ENCODE data around the gene ARRDC5.
"Not testable (repeated sequence)": the region's sequence is repeated elsewhere in the genome, so short reads cannot be mapped to it uniquely, and the experiment has no call there.

The ARRDC5 gene

GRCh38 chr19:4868286-4868834 lies 34.3 kb downstream of the ARRDC5 start:
- DNase-seq (ENCODE audit: low spot score): no peak

GRCh38 chr19:4867534-4868285 lies 35.0 kb downstream of the ARRDC5 start, which contains the start of gene PLIN3:
Gene PLIN3, minus strand, starts transcription at chr19:4867667. Its CDS starts 6,273 bp downstream, at chr19:4861394.
- DNase-seq (ENCODE audit: low spot score): peak; percentile 100

DNA sequence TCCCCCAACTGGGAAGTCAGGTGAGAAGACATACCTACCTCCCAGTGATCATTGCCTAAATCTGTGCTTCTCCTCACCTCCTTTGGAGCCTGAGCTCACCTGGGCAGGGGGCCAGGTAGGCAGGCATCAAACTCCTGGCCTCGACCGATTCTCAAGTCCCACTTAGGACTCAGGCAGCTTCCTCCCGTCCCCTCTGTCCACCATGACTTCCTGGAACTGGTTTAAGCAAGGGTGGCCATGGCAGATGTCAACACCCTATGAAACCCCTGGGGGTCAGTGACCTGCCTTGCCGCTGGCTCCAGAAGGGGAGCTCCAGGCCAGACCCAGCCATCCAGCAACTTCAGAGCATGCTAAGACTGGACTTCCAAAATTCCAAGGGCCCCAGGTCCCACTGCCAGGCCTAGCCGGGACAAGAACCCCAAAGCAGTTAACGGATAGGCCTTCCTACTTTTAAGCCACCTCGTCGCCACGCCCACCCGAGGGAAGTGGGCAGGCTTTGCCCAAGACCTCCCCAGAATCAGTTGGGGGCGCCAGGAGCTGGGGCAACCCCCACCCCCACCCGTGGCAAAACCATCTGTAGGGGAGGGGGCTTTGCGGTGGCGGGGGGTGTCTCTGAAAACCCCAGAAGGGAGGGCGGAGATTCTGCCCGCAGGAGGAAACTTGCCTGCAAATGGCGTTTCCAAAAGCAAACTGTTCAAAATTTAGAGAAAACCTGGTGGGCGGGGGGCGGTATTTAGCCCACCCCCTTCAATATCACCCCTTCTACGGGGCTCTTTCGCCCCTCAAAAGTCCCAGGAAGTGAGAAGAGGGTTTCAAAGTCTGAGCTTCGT lies 35.9 kb downstream of the ARRDC5 start:
- DNase-seq (ENCODE audit: low spot score): peak; percentile 80

DNA sequence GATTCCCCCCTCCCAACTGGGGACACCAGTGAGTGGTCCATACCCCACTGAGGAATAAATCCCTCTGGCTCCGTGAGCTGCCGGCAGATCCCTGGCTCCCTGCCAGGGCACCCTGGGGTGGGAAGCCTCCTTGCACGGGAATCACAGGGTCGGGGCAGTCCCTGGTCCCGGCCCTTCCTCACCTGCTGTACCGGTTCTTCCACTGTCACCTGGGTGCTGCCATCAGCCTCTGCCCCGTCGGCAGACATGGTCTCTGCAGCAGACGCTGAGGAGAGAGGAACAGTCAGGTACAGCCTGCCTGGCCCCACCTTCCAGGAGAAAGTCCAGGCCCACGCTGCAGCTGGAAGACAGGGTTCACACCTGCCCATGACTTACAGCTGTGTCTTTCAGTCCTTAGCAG lies 41.5 kb downstream of the ARRDC5 start:
- DNase-seq (ENCODE audit: low spot score): peak; percentile 17

DNA sequence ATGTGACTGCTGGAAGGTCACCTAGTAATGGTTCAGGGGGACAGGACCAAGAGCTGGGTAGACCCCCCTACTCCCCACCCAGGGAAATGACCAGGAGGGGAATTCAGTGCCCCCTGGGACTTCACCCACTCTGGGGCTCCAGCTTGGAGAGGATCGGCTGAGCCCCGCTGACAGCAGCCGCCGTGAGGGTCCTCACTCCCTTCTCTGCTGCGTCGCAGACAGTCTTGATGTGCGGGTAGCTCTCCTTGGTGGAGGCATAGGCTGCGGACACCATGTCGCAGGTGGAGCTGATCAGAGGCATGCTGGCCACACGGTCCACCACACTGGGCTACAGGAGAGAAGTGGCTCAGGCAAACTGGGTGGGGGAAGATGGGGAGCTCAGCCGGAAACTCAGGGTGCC lies 43.0 kb downstream of the ARRDC5 start:
- no peak for DNase-seq (ENCODE audit: low spot score)

DNA sequence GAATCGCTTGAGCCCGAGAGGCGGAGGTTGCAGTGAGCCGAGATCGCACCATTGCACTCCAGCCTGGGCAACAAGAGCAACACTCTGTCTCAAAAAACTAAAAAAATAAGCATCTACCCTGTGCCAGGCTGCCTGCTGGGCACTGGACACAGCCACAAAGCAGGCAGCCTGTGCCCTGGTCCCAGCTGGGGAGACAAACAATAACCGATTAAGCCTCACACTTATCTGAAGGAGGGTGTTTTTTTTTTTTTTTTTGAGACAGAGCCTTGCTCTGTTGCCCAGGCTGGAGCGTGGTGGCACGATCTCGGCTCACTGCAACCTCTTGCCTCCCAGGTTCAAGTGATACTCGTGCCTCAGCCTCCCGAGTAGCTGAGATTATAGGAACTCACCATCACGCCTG lies 46.2 kb downstream of the ARRDC5 start:
- DNase-seq (ENCODE audit: low spot score): not testable (repeated sequence)

DNA sequence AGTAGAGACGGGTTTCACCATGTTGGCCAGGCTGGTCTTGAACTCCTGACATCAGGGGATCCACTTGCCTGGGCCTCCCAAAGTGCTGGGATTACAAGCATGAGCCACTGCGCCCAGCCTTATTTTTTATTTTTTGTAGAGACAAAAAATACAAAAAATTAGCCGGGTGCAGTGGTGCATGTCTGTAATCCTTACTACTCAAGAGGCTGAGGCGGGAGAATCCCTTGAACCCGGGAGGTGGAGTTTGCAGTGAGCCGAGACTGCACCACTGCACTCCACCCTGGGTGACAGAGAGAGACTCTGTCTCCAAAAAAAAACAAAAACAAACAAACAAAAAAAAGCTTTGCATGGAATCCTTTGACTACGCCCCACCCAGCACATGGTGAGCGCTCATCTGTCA lies 49.2 kb downstream of the ARRDC5 start:
- DNase-seq (ENCODE audit: low spot score): not testable (repeated sequence)

- no peak for DNase-seq (ENCODE audit: low spot score)
Measured at GRCh38 chr19:4852484-4852883, 50.2 kb downstream of the ARRDC5 start.

DNA sequence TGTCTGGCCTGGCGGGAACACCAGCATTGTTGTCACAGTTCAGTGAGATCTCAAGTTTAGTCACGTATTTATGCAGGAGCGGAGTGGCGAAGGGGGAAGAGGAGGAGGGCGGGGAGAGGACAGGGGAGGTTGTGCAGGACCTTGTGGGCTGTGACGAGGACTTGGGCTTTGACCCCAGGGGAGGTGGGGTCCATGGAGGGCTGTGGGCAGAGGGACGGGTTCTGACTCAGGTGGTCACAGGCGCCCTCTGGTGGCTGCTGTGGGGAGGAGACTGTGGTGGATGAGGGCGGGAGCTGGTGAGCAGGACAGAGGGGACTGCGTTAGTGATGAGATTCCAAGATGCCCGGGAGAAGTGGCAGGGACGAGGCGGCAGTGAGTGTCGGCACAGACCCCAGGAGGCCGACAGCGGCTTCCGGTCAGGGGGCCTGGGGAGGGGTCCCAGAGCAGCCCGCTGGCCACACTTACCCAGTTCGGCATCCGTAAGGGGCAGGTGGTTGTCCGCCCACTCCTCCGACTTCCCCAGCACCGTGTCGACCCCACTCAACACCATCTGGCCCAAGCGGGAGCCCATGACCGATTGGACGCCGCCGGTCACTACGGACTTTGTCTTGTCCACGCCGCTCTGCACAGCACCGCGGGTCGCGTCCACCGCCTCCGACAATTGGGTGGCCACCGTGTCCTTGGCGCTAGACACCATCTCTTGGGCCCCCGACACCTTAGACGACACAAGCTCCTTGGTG lies 51.0 kb downstream of the ARRDC5 start:
- peak; percentile 92 for DNase-seq (ENCODE audit: low spot score)

DNA sequence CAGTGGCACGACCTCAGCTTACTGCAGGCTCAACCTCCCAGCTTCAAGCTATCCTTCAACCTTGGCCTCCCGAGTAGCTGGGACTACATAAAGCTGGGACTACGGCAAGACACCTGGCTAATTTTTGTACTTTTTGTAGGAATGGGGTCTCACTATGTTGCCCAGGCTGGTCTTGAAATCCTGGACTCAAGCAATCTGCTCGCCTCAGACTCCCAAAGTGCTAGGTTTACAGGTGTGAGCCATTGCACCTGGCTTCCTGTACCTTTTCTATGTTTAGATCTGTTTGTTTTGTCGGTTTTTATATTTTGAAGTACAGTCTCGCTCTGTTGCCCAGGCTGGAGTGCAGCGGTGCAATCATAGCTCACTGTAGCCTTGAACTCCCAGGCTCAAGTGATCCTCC lies 53.7 kb downstream of the ARRDC5 start:
- DNase-seq (ENCODE audit: low spot score): no peak

- DNase-seq (ENCODE audit: low spot score): no peak
Measured at GRCh38 chr19:4847190-4847973, 55.3 kb downstream of the ARRDC5 start.

DNA sequence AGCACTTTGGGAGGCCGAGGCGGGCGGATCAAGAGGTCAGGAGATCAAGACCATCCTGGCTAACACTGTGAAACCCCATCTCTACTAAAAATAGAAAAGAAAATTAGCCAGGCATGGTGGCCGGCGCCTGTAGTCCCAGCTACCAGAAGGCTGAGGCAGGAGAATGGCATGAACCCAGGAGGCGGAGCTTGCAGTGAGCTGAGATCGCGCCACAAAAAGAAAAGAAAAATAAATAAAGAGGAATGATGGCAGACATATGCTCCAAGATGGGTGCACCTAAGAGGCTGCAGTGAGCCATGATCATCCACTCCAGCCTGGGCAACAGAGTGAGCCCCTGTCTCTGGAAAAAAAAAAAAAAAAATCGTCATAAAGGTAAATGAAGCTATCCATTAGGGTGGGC lies 56.7 kb downstream of the ARRDC5 start:
- not testable (repeated sequence) for DNase-seq (ENCODE audit: low spot score)

DNA sequence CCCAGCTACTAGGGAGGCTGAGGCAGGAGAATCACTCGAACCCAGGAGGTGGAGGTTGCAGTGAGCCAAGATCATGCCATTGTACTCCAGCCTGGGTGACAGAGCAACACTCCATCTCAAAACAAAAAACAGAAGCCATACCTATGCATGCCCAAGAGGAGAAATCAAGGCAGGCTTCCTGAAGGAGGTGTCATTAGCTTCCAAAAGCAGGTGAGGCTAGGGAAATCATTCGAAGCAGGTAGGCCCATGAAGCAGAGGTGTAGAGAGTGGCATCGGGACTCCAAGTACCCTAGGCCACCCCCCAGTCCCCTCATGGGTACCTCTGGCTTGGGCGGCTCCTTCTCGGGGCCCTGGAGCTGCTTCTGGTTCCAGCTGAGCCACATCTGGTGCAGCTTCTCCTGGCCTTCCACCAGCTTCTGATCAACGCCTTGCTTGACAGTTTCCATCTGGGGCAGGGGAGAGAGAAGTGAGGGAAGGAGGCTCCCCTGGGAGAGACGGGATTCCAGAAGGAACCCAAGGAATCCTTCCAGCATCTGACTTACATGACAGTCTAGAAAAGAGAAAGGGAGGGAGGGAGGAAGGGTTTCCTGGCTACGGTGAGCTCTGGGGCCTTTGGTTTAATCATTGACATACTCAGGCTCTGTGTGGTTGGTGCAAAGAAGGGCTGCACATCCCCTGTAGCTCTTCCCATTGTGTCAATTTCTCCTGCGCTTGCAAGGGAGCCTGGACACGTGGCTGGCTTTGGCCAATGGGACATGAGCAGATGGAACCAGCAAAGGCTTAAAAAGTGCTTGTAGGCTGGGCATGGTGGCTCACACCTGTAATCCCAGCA lies 58.1 kb downstream of the ARRDC5 start:
- no peak for DNase-seq (ENCODE audit: low spot score)

DNA sequence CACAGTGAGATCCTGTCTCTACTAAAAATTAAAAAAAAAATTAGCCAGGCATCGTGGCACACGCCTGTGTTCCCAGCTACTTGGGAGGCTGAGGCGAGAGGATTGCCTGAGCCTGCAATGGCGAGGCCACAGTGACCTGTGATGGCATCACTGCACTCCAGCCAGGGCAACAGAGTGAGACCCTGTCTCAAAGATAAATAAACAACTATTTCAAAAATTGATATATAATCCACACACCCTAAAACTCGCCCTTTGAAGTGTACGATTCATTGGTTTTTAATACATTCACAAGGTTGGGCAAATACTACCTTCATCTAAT lies 59.1 kb downstream of the ARRDC5 start:
- no peak for DNase-seq (ENCODE audit: low spot score)
